GM12892 (cell line): Measurements from ENCODE around the gene OPN3.

Experiments
- POLR2A ChIP-seq: IDR thresholded peaks from 2 replicates; pipeline ENCODE4 v1.6.1; 2011; ENCODE audit warnings: low read depth, low read length, control low read depth
- POLR2AphosphoS5 ChIP-seq: IDR thresholded peaks from 2 replicates; pipeline ENCODE4 v1.6.1; 2011; ENCODE audit warnings: low read depth, low read length, control low read depth
- TAF1 ChIP-seq: IDR thresholded peaks from 2 replicates; pipeline ENCODE4 v1.6.1; 2011; ENCODE audit warnings: low read depth, mild to moderate bottlenecking, control low read depth, low read length, borderline replicate concordance

DNA sequence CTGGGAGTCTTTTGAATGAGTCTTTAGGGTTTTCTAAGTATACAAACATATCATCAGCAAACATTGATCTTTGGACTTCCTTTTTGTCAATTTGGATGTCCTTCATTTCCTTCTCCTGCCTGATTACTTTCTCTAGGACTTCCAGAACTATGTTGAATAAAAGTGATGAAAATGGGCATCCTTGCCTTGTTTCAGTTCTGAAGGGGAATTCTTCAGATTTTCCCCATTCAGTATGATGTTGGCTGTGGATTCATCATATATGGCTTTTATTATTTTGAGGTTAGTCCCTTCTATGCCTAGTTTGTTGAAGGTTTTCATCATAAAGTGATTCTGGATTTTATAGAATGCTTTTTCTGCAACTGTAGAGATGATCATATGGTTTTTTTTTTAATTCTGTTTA lies 66.0 kb downstream of the OPN3 start:
- TF ChIP-seq POLR2AphosphoS5 (no peak), TAF1 (no peak), POLR2A (no peak)
